Esophagus muscularis mucosa (tissue), 4 donors: ENCODE measurements around the gene HPDL. TPM values are rescaled to one million over a fixed set of nuclear protein-coding genes. Genes with fewer than 3 reads are reported as not detected.
A peak's percentile ranks its signal among the peaks of the same experiment; 100 is the strongest.

ENCODE experiments used
- DNase-seq: peaks from one replicate; pipeline ENCODE4 v3.0.0-alpha.2; 2017; ENCODE audit errors: extremely low spot score
- H3K27ac ChIP-seq, 4 donors: fragments of 200-600 bp; sonication (generic); replicated peaks in 1 of 4; 1 replicate in 3 of 4; 2 replicates in 1 of 4; pipeline ENCODE4 v1.5.1; 2016 to 2019; ENCODE audit warnings: mild to moderate bottlenecking in 1 of 4
- H3K27me3 ChIP-seq, 4 donors: fragments of 200-600 bp; sonication (generic); one replicate each; pipeline versions ENCODE4 v1.5.1 to v1.6.0; 2016 to 2019
- H3K36me3 ChIP-seq, 4 donors: fragments of 200-600 bp; sonication (generic); one replicate each; pipeline ENCODE4 v1.5.1; 2016 to 2019
- H3K4me1 ChIP-seq, 4 donors: fragments of 200-600 bp; sonication (generic); one replicate each; pipeline ENCODE4 v1.5.1; 2016 to 2019
- H3K4me3 ChIP-seq, 4 donors: fragments of 200-600 bp; sonication (generic); 1 replicate in 2 of 4; 2 replicates in 2 of 4; pipeline ENCODE4 v1.5.1; 2016 to 2019; ENCODE audit warnings: mild to moderate bottlenecking in 4 of 4, moderate library complexity in 1 of 4
- H3K9me3 ChIP-seq, 4 donors: fragments of 200-600 bp; sonication (generic); 1 replicate in 3 of 4; 2 replicates in 1 of 4; pipeline ENCODE4 v1.5.1; 2016 to 2019
- EP300 ChIP-seq: sonication (generic); formaldehyde crosslinking; IDR thresholded peaks from one replicate; pipeline ENCODE4 v1.6.1; 2017; ENCODE audit warnings: antibody characterized with exemption
- POLR2A ChIP-seq: fragments of 450-650 bp; IDR thresholded peaks from one replicate; pipeline ENCODE4 v1.6.1; 2017; ENCODE audit warnings: antibody characterized with exemption, moderate library complexity, mild to moderate bottlenecking, low read depth
- POLR2AphosphoS5 ChIP-seq, 2 donors: sonication (generic); formaldehyde crosslinking; IDR thresholded peaks; one replicate each; pipeline ENCODE4 v1.6.1; 2017; ENCODE audit warnings: antibody characterized with exemption in 2 of 2
- WGBS: methylation state at CpG from one replicate; pipeline ENCODE4 v1.1.5; 2018; 5-methylcytosine and 5-hydroxymethylcytosine counted together
- intact Hi-C: fragments of 100-400 bp; cut with DNase I; formaldehyde crosslinking; loops from one replicate; pipeline ENCODE4 v1.15.1; 2023
- total RNA-seq, 4 donors: library from RNA; depleted of rRNA; stranded (reverse); fragments of >200 nt; gene quantifications; one replicate each; pipeline versions ENCODE4 v1.1.0 to v1.2.1, GENCODE V29; 2016
- TF ChIP-seq, protein P1 (sequence below), 3 experiments: fragments of 200-600 bp in 2 of 3; fragments of 450-650 bp in 1 of 3; sonication (generic) in 2 of 3; IDR thresholded peaks; one replicate each; pipeline ENCODE4 v1.5.1; 2017 to 2019; ENCODE audit warnings: antibody characterized with exemption in 3 of 3, mild to moderate bottlenecking in 2 of 3, moderate library complexity in 1 of 3

HPDL gene
- total RNA-seq, 4 donors from 2014 or later, result 0.17 to 0.19 TPM; not detected in 2

DNA sequence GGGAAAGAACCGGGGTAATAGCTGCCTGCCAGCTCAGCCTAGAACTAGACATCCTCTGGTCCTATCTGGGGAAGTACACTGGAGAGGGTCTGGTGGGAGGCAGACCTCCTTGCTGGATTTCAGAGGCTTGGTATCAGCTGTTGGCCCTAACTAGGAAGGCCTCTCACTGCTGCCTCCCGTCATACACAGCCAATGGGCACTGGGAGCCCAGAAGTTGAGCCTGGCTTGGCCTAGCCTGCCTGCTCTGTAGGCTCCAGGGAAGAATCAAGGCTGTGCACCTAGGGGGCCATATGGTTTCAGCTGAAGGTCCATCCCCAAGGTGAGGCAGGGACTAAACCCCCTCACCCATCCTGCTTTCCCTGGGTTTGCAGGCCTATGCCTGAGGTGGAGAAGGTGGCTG is 17.8 kb downstream of the HPDL start:
- Histone ChIP-seq H3K27ac (no peak overlapping the region), H3K4me1 (peaks cover 32 to 43% (median 41%) of the 10 kb centered on the region in 4 donors), H3K4me3 (no peak overlapping the region), H3K9me3 (no peaks in the 10 kb centered on the region), H3K36me3 (peaks cover 19 to 46% (median 43%) of the 10 kb centered on the region in 4 donors), H3K27me3 (no peaks in the 10 kb centered on the region)
- TF ChIP-seq POLR2A (no peak), EP300 (no peak), POLR2AphosphoS5 (IDR thresholded peaks at IDR 0.05) (no peak)
- TF ChIP-seq, protein P1, sequence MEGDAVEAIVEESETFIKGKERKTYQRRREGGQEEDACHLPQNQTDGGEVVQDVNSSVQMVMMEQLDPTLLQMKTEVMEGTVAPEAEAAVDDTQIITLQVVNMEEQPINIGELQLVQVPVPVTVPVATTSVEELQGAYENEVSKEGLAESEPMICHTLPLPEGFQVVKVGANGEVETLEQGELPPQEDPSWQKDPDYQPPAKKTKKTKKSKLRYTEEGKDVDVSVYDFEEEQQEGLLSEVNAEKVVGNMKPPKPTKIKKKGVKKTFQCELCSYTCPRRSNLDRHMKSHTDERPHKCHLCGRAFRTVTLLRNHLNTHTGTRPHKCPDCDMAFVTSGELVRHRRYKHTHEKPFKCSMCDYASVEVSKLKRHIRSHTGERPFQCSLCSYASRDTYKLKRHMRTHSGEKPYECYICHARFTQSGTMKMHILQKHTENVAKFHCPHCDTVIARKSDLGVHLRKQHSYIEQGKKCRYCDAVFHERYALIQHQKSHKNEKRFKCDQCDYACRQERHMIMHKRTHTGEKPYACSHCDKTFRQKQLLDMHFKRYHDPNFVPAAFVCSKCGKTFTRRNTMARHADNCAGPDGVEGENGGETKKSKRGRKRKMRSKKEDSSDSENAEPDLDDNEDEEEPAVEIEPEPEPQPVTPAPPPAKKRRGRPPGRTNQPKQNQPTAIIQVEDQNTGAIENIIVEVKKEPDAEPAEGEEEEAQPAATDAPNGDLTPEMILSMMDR (IDR thresholded peaks at IDR 0.05), result no peak
- intact Hi-C loops, result no loop called here
- DNase-seq, result no peak
- WGBS, result 100% methylated on average over 2 of the region's 2 CpGs

DNA sequence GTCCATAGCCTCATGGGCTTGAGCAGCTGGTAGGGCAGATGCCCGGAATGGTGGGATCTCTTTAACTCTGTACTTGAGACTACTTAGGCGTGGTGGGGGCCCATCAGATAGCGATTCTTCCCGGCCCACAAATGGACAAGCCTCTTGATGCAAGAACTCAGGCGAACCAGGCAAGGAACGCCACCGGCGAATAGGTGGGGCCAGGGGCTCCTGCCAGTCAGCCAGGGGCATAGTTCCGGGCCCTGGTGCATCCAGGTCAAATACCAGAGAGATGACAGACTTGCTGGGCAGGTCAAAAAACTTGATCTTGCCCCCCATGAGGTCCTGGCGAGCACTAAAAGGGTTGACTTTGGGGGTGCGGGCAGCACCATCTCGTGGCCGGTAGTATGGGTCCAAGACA is 18.3 kb downstream of the HPDL start:
- H3K36me3 ChIP-seq, result peaks cover 19 to 46% (median 43%) of the 10 kb centered on the region in 4 donors
- no peak for DNase-seq
- no peaks in the 10 kb centered on the region for H3K9me3 ChIP-seq
- WGBS, result 86% methylated on average over 12 of the region's 13 CpGs
- H3K4me1 ChIP-seq, result peaks cover 33 to 46% (median 44%) of the 10 kb centered on the region in 4 donors
- no peak for TF ChIP-seq EP300
- TF ChIP-seq POLR2AphosphoS5 (IDR thresholded peaks at IDR 0.05), result no peak
- no peak for TF ChIP-seq POLR2A
- TF ChIP-seq, protein P1 (IDR thresholded peaks at IDR 0.05), result no peak
- no peak overlapping the region for H3K4me3 ChIP-seq
- no peak overlapping the region for H3K27ac ChIP-seq
- H3K27me3 ChIP-seq, result no peaks in the 10 kb centered on the region
- intact Hi-C loops, result no loop called here

DNA sequence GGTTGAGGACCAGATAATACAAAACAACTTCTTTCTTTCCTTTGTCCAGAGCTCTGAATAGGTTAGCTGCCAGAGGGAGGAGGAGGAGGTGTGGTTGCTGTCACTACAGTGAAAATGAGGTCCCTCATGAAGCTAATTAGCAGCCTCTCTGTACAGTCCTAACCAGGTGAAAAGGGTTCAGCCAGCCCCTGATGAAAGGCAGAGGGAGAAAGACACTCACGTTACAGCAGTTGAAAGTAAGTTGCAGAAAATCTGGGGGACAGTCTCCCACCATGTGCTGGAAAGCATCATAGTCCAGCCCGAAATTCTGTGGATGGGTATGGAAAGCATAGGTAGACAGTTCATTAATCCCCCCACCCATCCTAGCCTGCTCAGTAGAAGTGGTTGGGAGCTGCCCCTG is 19.8 kb downstream of the HPDL start:
- Histone ChIP-seq H3K4me3 (no peak overlapping the region), H3K9me3 (no peaks in the 10 kb centered on the region), H3K27me3 (no peaks in the 10 kb centered on the region), H3K36me3 (peaks cover 19 to 46% (median 43%) of the 10 kb centered on the region in 4 donors), H3K27ac (no peak overlapping the region), H3K4me1 (peaks cover 24 to 36% (median 33%) of the 10 kb centered on the region in 4 donors)
- no peak for DNase-seq
- intact Hi-C loops, result no loop called here
- WGBS, result 93% methylated on average over 2 of the region's 2 CpGs
- TF ChIP-seq, protein P1 (IDR thresholded peaks at IDR 0.05), result no peak
- TF ChIP-seq POLR2A (no peak), POLR2AphosphoS5 (IDR thresholded peaks at IDR 0.05) (no peak), EP300 (no peak)

DNA sequence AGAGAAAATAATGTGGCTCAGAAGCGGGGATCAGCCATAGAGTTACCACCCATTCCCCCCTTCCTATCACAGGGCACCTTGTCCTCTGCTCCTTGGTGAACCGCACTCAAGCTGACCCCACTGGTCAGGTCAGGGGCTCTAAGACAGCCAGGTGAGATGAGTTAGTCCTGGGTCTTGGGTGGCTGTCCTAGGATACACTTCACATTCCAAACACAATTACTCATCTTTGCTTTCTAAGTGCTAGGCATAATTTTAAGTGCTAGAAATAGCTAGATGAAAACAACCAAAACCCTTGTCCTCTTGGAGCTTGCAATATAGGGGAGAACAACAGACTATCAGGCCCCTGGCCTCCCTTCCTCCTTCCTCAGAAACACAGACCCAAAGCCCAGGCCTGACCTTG is 21.3 kb downstream of the HPDL start:
- Histone ChIP-seq H3K9me3 (no peaks in the 10 kb centered on the region), H3K27ac (peak overlapping the region; percentile 62 to 74 (median 72)), H3K27me3 (no peaks in the 10 kb centered on the region), H3K4me3 (no peak overlapping the region), H3K36me3 (peaks cover 7 to 33% (median 29%) of the 10 kb centered on the region in 4 donors), H3K4me1 (peaks cover 19 to 25% (median 22%) of the 10 kb centered on the region in 4 donors)
- TF ChIP-seq EP300, result no peak
- TF ChIP-seq, protein P1 (IDR thresholded peaks at IDR 0.05), result no peak
- no peak for TF ChIP-seq POLR2AphosphoS5 (IDR thresholded peaks at IDR 0.05)
- no peak for TF ChIP-seq POLR2A
- intact Hi-C loops, result no loop called here
- no peak for DNase-seq
- 94% methylated on average over 2 of the region's 2 CpGs for WGBS

DNA sequence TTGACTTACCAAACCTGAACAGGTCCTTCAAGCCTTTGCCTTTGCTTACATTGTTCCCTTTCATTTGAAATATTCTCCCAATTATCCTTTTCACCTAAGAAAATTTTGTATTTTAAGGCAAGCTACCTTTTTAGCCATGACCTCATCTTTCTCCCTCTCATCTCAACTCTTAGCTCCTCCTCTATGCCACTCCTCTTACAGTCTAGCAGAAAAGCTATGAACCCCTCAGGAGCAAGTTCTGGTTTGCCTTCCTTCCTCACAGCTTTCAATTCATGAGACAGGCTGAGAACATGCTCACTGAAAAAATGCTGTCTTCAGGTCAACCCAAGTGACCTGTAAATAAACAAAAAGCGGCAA is 21.9 kb downstream of the HPDL start:
- no peak overlapping the region for H3K4me3 ChIP-seq
- no peak for TF ChIP-seq POLR2A
- TF ChIP-seq, protein P1 (IDR thresholded peaks at IDR 0.05), result no peak
- intact Hi-C loops, result no loop called here
- H3K4me1 ChIP-seq, result peaks cover 19 to 25% (median 22%) of the 10 kb centered on the region in 4 donors
- 18% methylated on average over 1 of the region's 1 CpG for WGBS
- peaks cover under 1 to 27% (median 23%) of the 10 kb centered on the region in 4 donors for H3K36me3 ChIP-seq
- no peaks in the 10 kb centered on the region for H3K27me3 ChIP-seq
- no peaks in the 10 kb centered on the region for H3K9me3 ChIP-seq
- peak overlapping the region; percentile 62 to 74 (median 72) for H3K27ac ChIP-seq
- DNase-seq, result no peak
